ENCODE data around the gene APOL1.

DNA sequence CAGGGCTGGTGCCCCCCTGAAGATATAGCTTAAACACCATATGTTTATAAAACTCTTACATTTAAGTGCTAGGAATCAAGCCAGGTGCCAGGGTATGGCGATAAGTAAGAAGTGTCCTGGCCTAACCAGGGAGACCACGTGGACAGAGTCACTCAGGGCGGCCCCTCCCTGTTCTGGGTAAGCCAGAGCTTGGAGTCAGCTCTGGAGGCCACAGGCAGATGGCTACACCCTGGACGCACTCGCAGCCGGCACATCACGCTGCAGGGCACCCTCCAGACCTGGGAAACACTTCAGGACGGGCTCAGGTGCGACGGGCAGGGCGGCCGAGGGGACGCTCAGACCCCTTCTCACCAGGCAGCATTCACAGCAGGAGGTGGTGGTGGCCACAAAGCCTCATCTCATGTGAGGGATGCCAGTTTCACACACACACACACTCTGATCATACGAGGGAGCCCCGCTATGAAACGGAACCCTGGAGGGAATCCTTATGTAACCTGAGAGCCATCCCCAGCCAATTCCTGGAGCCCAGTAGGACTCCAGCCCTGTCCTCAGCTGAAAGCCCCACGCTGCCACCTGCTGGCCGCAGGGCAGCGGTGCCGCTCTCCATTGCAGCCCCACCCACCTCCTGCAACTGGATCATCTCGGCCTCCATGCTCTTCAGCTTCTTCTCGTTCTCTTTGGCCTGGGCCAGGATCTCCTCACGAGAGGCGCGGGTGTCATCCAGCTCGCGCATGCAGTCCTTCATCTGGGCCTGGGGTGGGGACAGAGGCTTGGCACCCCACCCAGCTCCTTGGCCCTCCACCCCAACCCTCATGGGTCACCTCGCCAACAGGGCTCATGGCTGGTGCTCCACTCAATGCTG is 33.4 kb downstream of the APOL1 start:
- TF ChIP-seq, protein P1, sequence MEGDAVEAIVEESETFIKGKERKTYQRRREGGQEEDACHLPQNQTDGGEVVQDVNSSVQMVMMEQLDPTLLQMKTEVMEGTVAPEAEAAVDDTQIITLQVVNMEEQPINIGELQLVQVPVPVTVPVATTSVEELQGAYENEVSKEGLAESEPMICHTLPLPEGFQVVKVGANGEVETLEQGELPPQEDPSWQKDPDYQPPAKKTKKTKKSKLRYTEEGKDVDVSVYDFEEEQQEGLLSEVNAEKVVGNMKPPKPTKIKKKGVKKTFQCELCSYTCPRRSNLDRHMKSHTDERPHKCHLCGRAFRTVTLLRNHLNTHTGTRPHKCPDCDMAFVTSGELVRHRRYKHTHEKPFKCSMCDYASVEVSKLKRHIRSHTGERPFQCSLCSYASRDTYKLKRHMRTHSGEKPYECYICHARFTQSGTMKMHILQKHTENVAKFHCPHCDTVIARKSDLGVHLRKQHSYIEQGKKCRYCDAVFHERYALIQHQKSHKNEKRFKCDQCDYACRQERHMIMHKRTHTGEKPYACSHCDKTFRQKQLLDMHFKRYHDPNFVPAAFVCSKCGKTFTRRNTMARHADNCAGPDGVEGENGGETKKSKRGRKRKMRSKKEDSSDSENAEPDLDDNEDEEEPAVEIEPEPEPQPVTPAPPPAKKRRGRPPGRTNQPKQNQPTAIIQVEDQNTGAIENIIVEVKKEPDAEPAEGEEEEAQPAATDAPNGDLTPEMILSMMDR (IDR thresholded peaks at IDR 0.05; ENCODE audit: low read depth, low read length): peak; percentile 92
- TF ChIP-seq MYC (IDR thresholded peaks at IDR 0.05; ENCODE audit: low read depth, low read length) (no peak), POLR2A (IDR thresholded peaks at IDR 0.05; ENCODE audit: extremely low read depth, insufficient read length) (no peak)

All from NB4 (cell line).